Sigmoid colon (tissue), 7 donors: Measurements from ENCODE around the gene TTLL11. TPM values are rescaled to one million over a fixed set of nuclear protein-coding genes. Genes with fewer than 3 reads are reported as not detected.
A peak's percentile ranks its signal among the peaks of the same experiment; 100 is the strongest.

Source experiments
- DNase-seq: peaks from one replicate; pipeline ENCODE4 v3.0.0-alpha.2; 2019
- H3K27ac ChIP-seq, 4 donors: fragments of 200-600 bp; sonication (generic); one replicate each; pipeline ENCODE4 v1.5.1; 2016 to 2019; ENCODE audit warnings: mild to moderate bottlenecking in 1 of 4
- H3K27me3 ChIP-seq, 3 donors: fragments of 200-600 bp; sonication (generic); one replicate each; pipeline ENCODE4 v1.5.1; 2019; ENCODE audit warnings: mild to moderate bottlenecking in 1 of 3
- H3K36me3 ChIP-seq, 4 donors: fragments of 200-600 bp; sonication (generic); one replicate each; pipeline ENCODE4 v1.5.1; 2016 to 2019
- H3K4me1 ChIP-seq, 4 donors: fragments of 200-600 bp; sonication (generic); one replicate each; pipeline ENCODE4 v1.5.1; 2017 to 2019
- H3K4me3 ChIP-seq, 4 donors: fragments of 200-600 bp; sonication (generic); one replicate each; pipeline ENCODE4 v1.5.1; 2017 to 2019; ENCODE audit warnings: mild to moderate bottlenecking in 2 of 4, moderate library complexity in 1 of 4
- H3K9me3 ChIP-seq, 4 donors: fragments of 200-600 bp in 3 of 4; sonication (generic) in 3 of 4; one replicate each; pipeline versions ENCODE4 v1.5.1 to v1.6.1; 2013 to 2019
- EP300 ChIP-seq, 4 donors: sonication (generic); formaldehyde crosslinking; IDR thresholded peaks; one replicate each; pipeline ENCODE4 v1.6.1; 2017; ENCODE audit warnings: antibody characterized with exemption in 4 of 4
- POLR2A ChIP-seq, 2 donors: fragments of 450-650 bp; IDR thresholded peaks; one replicate each; pipeline ENCODE4 v1.6.1; 2016; ENCODE audit warnings: antibody characterized with exemption in 2 of 2, mild to moderate bottlenecking in 2 of 2, moderate library complexity in 2 of 2
- POLR2AphosphoS5 ChIP-seq, 4 donors: sonication (generic); formaldehyde crosslinking; IDR thresholded peaks; one replicate each; pipeline ENCODE4 v1.6.1; 2017; ENCODE audit warnings: antibody characterized with exemption in 4 of 4
- WGBS, 2 donors: extraction: QIAGEN DNeasy Blood & Tissue Kit; methylation state at CpG; one replicate each; pipeline ENCODE4 v1.1.7; 2013; 5-methylcytosine and 5-hydroxymethylcytosine counted together
- intact Hi-C: fragments of 100-400 bp; cut with DNase I; formaldehyde crosslinking; loops from one replicate; pipeline ENCODE4 v1.15.1; 2023
- polyA plus RNA-seq, 3 donors: library from polyadenylated mRNA; stranded (reverse); fragments of 200-250 nt; gene quantifications; one replicate each; pipeline ENCODE4 v1.2.3, GENCODE V29; 2013
- total RNA-seq, 4 donors: library from RNA; depleted of rRNA; stranded (reverse); fragments of >200 nt; gene quantifications; one replicate each; pipeline ENCODE4 v1.1.0, GENCODE V29; 2016
- TF ChIP-seq, protein P1 (sequence below), 4 experiments: fragments of 450-650 bp in 3 of 4; fragments of 200-600 bp in 1 of 4; IDR thresholded peaks; one replicate each; pipeline ENCODE4 v1.5.1; 2016 to 2019; ENCODE audit warnings: antibody characterized with exemption in 4 of 4, mild to moderate bottlenecking in 3 of 4, moderate library complexity in 2 of 4
- donor health status: healthy with polysubstance abuse.
- donor health status: Bipolar disorder and iron deficiency.
- donor health status: healthy.

Gene TTLL11
- total and polyA plus RNA-seq, 7 donors: 4.2 to 40.7 (median 27.6) TPM

DNA sequence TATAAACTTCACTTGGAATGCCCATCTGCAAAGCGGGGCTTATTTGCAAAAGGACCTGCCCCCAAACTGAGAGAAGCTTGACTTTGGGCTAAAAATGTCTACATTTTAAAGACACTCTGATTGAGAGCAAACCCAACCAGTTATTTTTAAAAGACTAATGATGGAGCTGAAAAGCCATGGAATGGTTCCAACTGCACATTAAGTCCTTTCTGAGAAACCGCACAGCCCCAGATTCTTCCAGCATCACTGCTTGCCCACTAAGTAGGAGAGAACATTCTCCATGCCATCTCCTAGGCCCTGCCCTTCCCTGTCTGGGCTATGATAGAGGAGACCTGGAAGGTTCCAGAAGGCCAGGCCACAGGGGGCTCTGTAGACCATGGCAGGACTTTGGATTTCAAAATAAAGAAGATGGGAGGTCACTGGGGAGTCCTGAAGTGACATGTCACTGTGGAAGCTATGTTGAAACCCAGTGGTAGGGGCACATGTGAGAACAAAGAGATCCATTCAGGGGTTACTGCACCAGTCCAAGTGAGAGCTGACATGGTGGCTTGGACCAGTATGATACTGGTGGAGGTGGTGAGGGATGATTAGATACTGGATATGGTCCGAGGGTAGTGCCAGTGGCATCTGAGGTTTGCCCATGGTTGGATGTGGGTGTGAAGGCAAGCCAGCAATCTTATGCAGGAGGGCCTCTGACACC is 262.5 kb downstream of the TTLL11 start:
- Histone ChIP-seq H3K4me3 (no peak overlapping the region), H3K27ac (no peak overlapping the region), H3K27me3 (no peaks in the 10 kb centered on the region), H3K36me3 (no peaks in the 10 kb centered on the region), H3K4me1 (no peaks in the 10 kb centered on the region), H3K9me3 (no peaks in the 10 kb centered on the region)
- intact Hi-C loops: no loop called here
- WGBS, 2 donors: 88 to 94% methylated on average over 3 of the region's 3 CpGs
- TF ChIP-seq POLR2A (IDR thresholded peaks at IDR 0.05): no peak
- TF ChIP-seq, protein P1, sequence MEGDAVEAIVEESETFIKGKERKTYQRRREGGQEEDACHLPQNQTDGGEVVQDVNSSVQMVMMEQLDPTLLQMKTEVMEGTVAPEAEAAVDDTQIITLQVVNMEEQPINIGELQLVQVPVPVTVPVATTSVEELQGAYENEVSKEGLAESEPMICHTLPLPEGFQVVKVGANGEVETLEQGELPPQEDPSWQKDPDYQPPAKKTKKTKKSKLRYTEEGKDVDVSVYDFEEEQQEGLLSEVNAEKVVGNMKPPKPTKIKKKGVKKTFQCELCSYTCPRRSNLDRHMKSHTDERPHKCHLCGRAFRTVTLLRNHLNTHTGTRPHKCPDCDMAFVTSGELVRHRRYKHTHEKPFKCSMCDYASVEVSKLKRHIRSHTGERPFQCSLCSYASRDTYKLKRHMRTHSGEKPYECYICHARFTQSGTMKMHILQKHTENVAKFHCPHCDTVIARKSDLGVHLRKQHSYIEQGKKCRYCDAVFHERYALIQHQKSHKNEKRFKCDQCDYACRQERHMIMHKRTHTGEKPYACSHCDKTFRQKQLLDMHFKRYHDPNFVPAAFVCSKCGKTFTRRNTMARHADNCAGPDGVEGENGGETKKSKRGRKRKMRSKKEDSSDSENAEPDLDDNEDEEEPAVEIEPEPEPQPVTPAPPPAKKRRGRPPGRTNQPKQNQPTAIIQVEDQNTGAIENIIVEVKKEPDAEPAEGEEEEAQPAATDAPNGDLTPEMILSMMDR (IDR thresholded peaks at IDR 0.05): no peak
- no peak for TF ChIP-seq POLR2AphosphoS5 (IDR thresholded peaks at IDR 0.05)
- TF ChIP-seq EP300 (IDR thresholded peaks at IDR 0.05): no peak
- peak; percentile 32 for DNase-seq

DNA sequence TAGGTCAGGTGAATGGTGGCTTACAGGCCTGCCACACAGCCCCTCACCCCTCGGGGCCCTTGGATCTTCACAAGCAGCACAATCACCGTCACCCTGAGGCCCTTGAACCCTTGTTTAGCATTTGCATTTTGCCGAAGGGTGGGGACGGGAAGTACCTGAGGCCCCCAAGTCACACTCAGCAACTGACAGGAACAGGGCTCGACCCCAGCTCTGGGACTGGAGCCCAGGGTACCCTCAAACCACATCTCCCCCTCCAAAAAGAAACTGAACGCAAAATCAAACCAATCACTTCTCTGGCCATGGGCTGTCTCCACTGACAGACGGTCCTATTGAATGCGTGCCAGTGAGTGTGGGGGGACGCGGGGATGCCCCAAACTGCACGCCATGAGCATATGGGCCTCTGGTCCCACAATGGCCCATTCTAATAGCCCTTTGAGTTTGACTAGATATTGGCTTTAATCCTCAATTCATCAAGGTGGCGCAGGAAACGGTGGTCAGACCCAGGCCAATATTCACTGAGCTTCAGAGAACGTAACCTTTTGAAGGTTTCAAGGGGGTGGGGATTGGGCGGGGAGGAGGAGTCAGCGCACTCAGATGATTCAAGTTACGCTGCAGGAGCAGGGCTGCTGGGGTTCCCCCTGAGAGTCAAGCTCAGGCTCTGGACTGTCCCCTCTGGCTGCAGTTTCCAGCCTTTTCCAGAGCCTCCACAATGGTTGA is 265.7 kb downstream of the TTLL11 start:
- no peaks in the 10 kb centered on the region for H3K9me3 ChIP-seq
- H3K27ac ChIP-seq: no peak overlapping the region
- WGBS, 2 donors: 93 to 94% methylated on average over 17 of the region's 17 CpGs
- no peaks in the 10 kb centered on the region for H3K4me1 ChIP-seq
- TF ChIP-seq POLR2AphosphoS5 (IDR thresholded peaks at IDR 0.05): no peak
- TF ChIP-seq, protein P1 (IDR thresholded peaks at IDR 0.05): no peak
- no peak for TF ChIP-seq POLR2A (IDR thresholded peaks at IDR 0.05)
- TF ChIP-seq EP300 (IDR thresholded peaks at IDR 0.05): no peak
- peaks cover 0 to 2% (median 0%) of the 10 kb centered on the region in 4 donors for H3K36me3 ChIP-seq
- DNase-seq: peak; percentile 42
- H3K4me3 ChIP-seq: no peak overlapping the region
- H3K27me3 ChIP-seq: no peaks in the 10 kb centered on the region
- intact Hi-C loops: no loop called here

DNA sequence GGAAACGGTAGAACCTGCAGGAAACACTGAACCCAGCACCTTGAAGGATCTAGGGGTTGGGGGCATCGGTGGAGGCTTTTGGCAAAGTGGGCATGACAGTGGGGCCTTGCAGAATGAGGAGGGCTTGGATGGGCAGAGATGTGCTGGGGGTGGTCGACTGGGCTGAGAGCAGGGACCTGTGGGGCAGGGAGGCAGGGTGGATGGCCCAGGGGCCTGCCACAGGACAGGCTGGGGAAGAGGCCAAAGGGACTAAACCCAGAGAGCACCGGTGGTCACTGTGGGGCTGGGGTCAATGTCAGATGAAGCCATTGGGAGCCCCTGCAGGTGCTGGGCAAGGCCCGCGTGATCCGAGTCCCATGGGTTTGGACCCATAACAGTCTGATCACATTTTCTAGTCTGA is 266.4 kb downstream of the TTLL11 start:
- no peaks in the 10 kb centered on the region for H3K9me3 ChIP-seq
- no peak for DNase-seq
- TF ChIP-seq, protein P1 (IDR thresholded peaks at IDR 0.05): no peak
- TF ChIP-seq EP300 (IDR thresholded peaks at IDR 0.05) (no peak), POLR2AphosphoS5 (IDR thresholded peaks at IDR 0.05) (no peak), POLR2A (IDR thresholded peaks at IDR 0.05) (no peak)
- no peaks in the 10 kb centered on the region for H3K4me1 ChIP-seq
- H3K27me3 ChIP-seq: no peaks in the 10 kb centered on the region
- peaks cover 0 to 7% (median 0%) of the 10 kb centered on the region in 4 donors for H3K36me3 ChIP-seq
- H3K27ac ChIP-seq: no peak overlapping the region
- no peak overlapping the region for H3K4me3 ChIP-seq
- WGBS, 2 donors: 93 to 94% methylated on average over 7 of the region's 7 CpGs
- intact Hi-C loops: no loop called here

DNA sequence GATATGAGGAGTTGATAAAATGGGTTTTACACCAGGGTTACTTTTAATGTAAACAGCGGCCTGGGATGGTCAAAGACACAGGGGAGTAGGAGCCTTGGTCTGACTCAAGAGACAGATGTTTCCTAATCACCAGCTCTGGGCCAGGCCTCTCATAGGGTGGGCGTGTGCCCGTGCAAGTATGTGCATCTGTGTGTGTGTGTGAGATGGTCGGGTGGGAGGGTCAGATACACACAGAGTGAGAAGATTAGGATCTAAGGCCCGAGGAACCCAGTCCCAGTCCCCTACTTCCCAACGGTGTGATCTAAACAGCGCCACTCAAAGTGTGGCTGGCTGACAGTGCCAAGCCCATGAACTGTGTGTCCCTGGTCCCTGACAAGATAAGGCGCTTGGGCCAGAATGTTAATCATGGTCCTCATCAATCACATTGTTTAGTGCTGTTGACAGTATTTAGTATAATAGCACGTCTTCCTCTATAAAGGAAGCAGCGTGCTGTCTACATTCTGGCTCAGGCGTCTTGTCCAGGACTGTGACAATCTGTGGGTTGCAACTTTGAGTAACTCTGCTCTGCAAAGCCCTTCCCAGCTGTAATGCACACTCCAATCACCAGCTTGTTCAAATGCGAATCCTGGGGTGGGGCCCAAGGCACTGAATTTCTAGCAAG is 267.9 kb downstream of the TTLL11 start:
- peaks cover 0 to 7% (median 0%) of the 10 kb centered on the region in 4 donors for H3K36me3 ChIP-seq
- no peak overlapping the region for H3K27ac ChIP-seq
- WGBS, 2 donors: 81 to 82% methylated on average over 12 of the region's 12 CpGs
- no peaks in the 10 kb centered on the region for H3K4me1 ChIP-seq
- DNase-seq: no peak
- no peaks in the 10 kb centered on the region for H3K9me3 ChIP-seq
- no peak overlapping the region for H3K4me3 ChIP-seq
- H3K27me3 ChIP-seq: no peaks in the 10 kb centered on the region
- TF ChIP-seq POLR2A (IDR thresholded peaks at IDR 0.05) (no peak), EP300 (IDR thresholded peaks at IDR 0.05) (no peak), POLR2AphosphoS5 (IDR thresholded peaks at IDR 0.05) (no peak)
- TF ChIP-seq, protein P1 (IDR thresholded peaks at IDR 0.05): no peak
- intact Hi-C loops: no loop called here
